Urinary bladder (tissue), 4 donors: ENCODE measurements around the gene CLIC6. TPM values are rescaled to one million over a fixed set of nuclear protein-coding genes. Genes with fewer than 3 reads are reported as not detected.
"Not testable (repeated sequence)": the region's sequence is repeated elsewhere in the genome, so short reads cannot be mapped to it uniquely, and the experiment has no call there.

Experiments used
- DNase-seq: peaks from one replicate; pipeline ENCODE4 v3.0.0-alpha.2; 2015; ENCODE audit errors: extremely low spot score
- H3K27ac ChIP-seq: one replicate; pipeline ENCODE4 v1.5.1; 2013; ENCODE audit warnings: low read depth, mild to moderate bottlenecking, moderate library complexity
- H3K36me3 ChIP-seq: one replicate; pipeline ENCODE4 v1.6.1; 2013; ENCODE audit warnings: mild to moderate bottlenecking, moderate library complexity; ENCODE audit not compliant: insufficient read depth
- H3K4me1 ChIP-seq: one replicate; pipeline ENCODE4 v1.6.1; 2013; ENCODE audit warnings: mild to moderate bottlenecking, moderate library complexity; ENCODE audit not compliant: insufficient read depth
- H3K4me3 ChIP-seq: one replicate; pipeline ENCODE4 v1.5.1; 2013; ENCODE audit warnings: low read depth, low read length
- WGBS: extraction: QIAGEN DNeasy Blood & Tissue Kit; methylation state at CpG from one replicate; pipeline ENCODE4 v1.1.7; 2013; 5-methylcytosine and 5-hydroxymethylcytosine counted together
- polyA plus RNA-seq: library from polyadenylated mRNA; stranded (reverse); fragments of 200-250 nt; gene quantifications from one replicate; pipeline ENCODE4 v1.2.3, GENCODE V29; 2013
- total RNA-seq: library from RNA; depleted of rRNA; stranded (reverse); fragments of >200 nt; gene quantifications from one replicate; pipeline ENCODE4 v1.2.3, GENCODE V29; 2014
- donor health status: healthy with polysubstance abuse.
- donor health status: healthy.

The CLIC6 gene
- total and polyA plus RNA-seq, 2 donors, result 4.6 to 17.2 TPM

GRCh38 chr21:34706337-34706736 is 37.5 kb downstream of the CLIC6 start:
- no peak for DNase-seq
- Histone ChIP-seq H3K4me3 (no peak overlapping the region), H3K27ac (no peak overlapping the region), H3K4me1 (no peaks in the 10 kb centered on the region), H3K36me3 (no peaks in the 10 kb centered on the region)
- WGBS, result 89% methylated on average over 4 of the region's 4 CpGs

GRCh38 chr21:34707876-34708325 is 39.1 kb downstream of the CLIC6 start:
- H3K36me3 ChIP-seq, result no peaks in the 10 kb centered on the region
- 80% methylated on average over 8 of the region's 8 CpGs for WGBS
- no peak for DNase-seq
- H3K27ac ChIP-seq, result no peak overlapping the region
- H3K4me3 ChIP-seq, result no peak overlapping the region
- H3K4me1 ChIP-seq, result no peaks in the 10 kb centered on the region

- Histone ChIP-seq H3K4me3 (no peak overlapping the region), H3K27ac (no peak overlapping the region), H3K36me3 (no peaks in the 10 kb centered on the region), H3K4me1 (no peaks in the 10 kb centered on the region)
- 57% methylated on average over 1 of the region's 1 CpG for WGBS
- DNase-seq, result no peak
Measured at GRCh38 chr21:34713621-34714020, 44.8 kb downstream of the CLIC6 start.

- Histone ChIP-seq H3K36me3 (no peaks in the 10 kb centered on the region), H3K27ac (no peak overlapping the region), H3K4me1 (no peaks in the 10 kb centered on the region), H3K4me3 (no peak overlapping the region)
- 79% methylated on average over 5 of the region's 5 CpGs for WGBS
- DNase-seq, result no peak
Measured at GRCh38 chr21:34715518-34715917, 46.7 kb downstream of the CLIC6 start.

GRCh38 chr21:34715985-34716596 is 47.3 kb downstream of the CLIC6 start:
- 88% methylated on average over 7 of the region's 7 CpGs for WGBS
- Histone ChIP-seq H3K4me3 (no peak overlapping the region), H3K4me1 (no peaks in the 10 kb centered on the region), H3K27ac (no peak overlapping the region), H3K36me3 (no peaks in the 10 kb centered on the region)
- DNase-seq, result no peak

- not testable (repeated sequence) for DNase-seq, H3K36me3 ChIP-seq, H3K4me1 ChIP-seq, H3K4me3 ChIP-seq, H3K27ac ChIP-seq
- 89% methylated on average over 3 of the region's 3 CpGs for WGBS
Measured at GRCh38 chr21:34718529-34718928, 49.7 kb downstream of the CLIC6 start.

- whole genome bisulfite sequencing, result 65% methylated on average over 7 of the region's 7 CpGs
- H3K4me1 ChIP-seq, result no peaks in the 10 kb centered on the region
- no peak overlapping the region for H3K4me3 ChIP-seq
- H3K36me3 ChIP-seq, result no peaks in the 10 kb centered on the region
- no peak overlapping the region for H3K27ac ChIP-seq
- no peak for DNase-seq
Measured at GRCh38 chr21:34722684-34723300, 54.0 kb downstream of the CLIC6 start.

GRCh38 chr21:34724131-34724856 is 55.5 kb downstream of the CLIC6 start:
- Histone ChIP-seq H3K27ac (no peak overlapping the region), H3K36me3 (no peaks in the 10 kb centered on the region), H3K4me1 (no peaks in the 10 kb centered on the region), H3K4me3 (no peak overlapping the region)
- WGBS, result 54% methylated on average over 2 of the region's 2 CpGs
- no peak for DNase-seq

GRCh38 chr21:34724857-34725195 is 56.0 kb downstream of the CLIC6 start:
- Histone ChIP-seq H3K4me1 (no peaks in the 10 kb centered on the region), H3K36me3 (no peaks in the 10 kb centered on the region), H3K27ac (no peak overlapping the region), H3K4me3 (no peak overlapping the region)
- WGBS, result 79% methylated on average over 4 of the region's 4 CpGs
- no peak for DNase-seq

GRCh38 chr21:34726627-34727337 is 58.0 kb downstream of the CLIC6 start:
- 45% methylated on average over 5 of the region's 5 CpGs for WGBS

GRCh38 chr21:34728479-34728878 is 59.7 kb downstream of the CLIC6 start:
- H3K27ac ChIP-seq, result no peak overlapping the region
- H3K36me3 ChIP-seq, result no peaks in the 10 kb centered on the region
- WGBS, result 92% methylated on average over 3 of the region's 3 CpGs
- no peak for DNase-seq
- no peaks in the 10 kb centered on the region for H3K4me1 ChIP-seq
- H3K4me3 ChIP-seq, result no peak overlapping the region

More at GRCh38 chr21:34726627-34727337, 58.0 kb downstream of the CLIC6 start:
- Histone ChIP-seq H3K36me3 (no peaks in the 10 kb centered on the region), H3K4me3 (no peak overlapping the region), H3K4me1 (no peaks in the 10 kb centered on the region), H3K27ac (no peak overlapping the region)
- no peak for DNase-seq

- WGBS, result 86% methylated on average over 7 of the region's 7 CpGs
- H3K27ac ChIP-seq, result no peak overlapping the region
- H3K36me3 ChIP-seq, result no peaks in the 10 kb centered on the region
- DNase-seq, result no peak
- no peaks in the 10 kb centered on the region for H3K4me1 ChIP-seq
- H3K4me3 ChIP-seq, result no peak overlapping the region
Measured at GRCh38 chr21:34730194-34730593, 61.4 kb downstream of the CLIC6 start.

GRCh38 chr21:34730756-34731445 is 62.1 kb downstream of the CLIC6 start:
- H3K27ac ChIP-seq, result no peak overlapping the region
- DNase-seq, result no peak

More at GRCh38 chr21:34730756-34731445, 62.1 kb downstream of the CLIC6 start:
- WGBS, result 82% methylated on average over 5 of the region's 5 CpGs
- Histone ChIP-seq H3K4me1 (no peaks in the 10 kb centered on the region), H3K4me3 (no peak overlapping the region), H3K36me3 (no peaks in the 10 kb centered on the region)
